CD4-positive, alpha-beta T cell (primary cell): ENCODE data around the gene WDFY2. TPM values are rescaled to one million over a fixed set of nuclear protein-coding genes. Genes with fewer than 3 reads are reported as not detected.

ENCODE experiments used
- ATAC-seq: fragments of 200-7000 bp; cut with Tn5 transposase; one replicate; pipeline ENCODE4 v1.10.0; 2022; ENCODE audit warnings: mild to moderate bottlenecking; ENCODE audit not compliant: poor library complexity
- CTCF ChIA-PET: fragments of 350-600 bp; sonication (Branson Sonifier 250); formaldehyde crosslinking; loops from one replicate; lab custom pipeline; 2021; ENCODE audit warnings: antibody characterized with exemption, inconsistent platforms; lab: Charles Lee
- POLR2A ChIA-PET: fragments of 350-600 bp; sonication (Branson Sonifier 250); formaldehyde crosslinking; loops from one replicate; lab custom pipeline; 2021; ENCODE audit warnings: antibody characterized with exemption, inconsistent platforms; lab: Charles Lee
- DNase-seq, 14 experiments: peaks; one replicate each; pipeline ENCODE4 v3.0.0-alpha.2; 2013 to 2020; ENCODE audit warnings: mixed read lengths in 2 of 14
- H3K27ac ChIP-seq, 2 donors: one replicate each; pipeline versions ENCODE4 v1.5.1 to v1.7.0; 2013; ENCODE audit warnings: low read length in 2 of 2, low read depth in 1 of 2, mild to moderate bottlenecking in 1 of 2
- H3K27me3 ChIP-seq, 2 experiments: 1 replicate in 1 of 2; 2 replicates in 1 of 2; pipeline versions ENCODE4 v1.6.1 to v1.7.0; 2013; ENCODE audit warnings: low read length in 2 of 2, control low read depth in 1 of 2, mild to moderate bottlenecking in 1 of 2, moderate library complexity in 1 of 2; ENCODE audit not compliant: insufficient read depth in 2 of 2, control insufficient read depth in 1 of 2
- H3K36me3 ChIP-seq: one replicate; pipeline ENCODE4 v1.6.1; 2013; ENCODE audit warnings: low read length, control low read depth; ENCODE audit not compliant: insufficient read depth
- H3K4me1 ChIP-seq: one replicate; pipeline ENCODE4 v1.6.1; 2013; ENCODE audit warnings: low read length, control low read depth; ENCODE audit not compliant: insufficient read depth
- H3K4me3 ChIP-seq: one replicate; pipeline ENCODE4 v1.5.1; 2013; ENCODE audit warnings: mild to moderate bottlenecking, low read length, moderate library complexity
- H3K9me3 ChIP-seq, 2 experiments: 1 replicate in 1 of 2; 2 replicates in 1 of 2; pipeline versions ENCODE4 v1.6.1 to v1.7.0; 2013; ENCODE audit warnings: low read length in 2 of 2, mild to moderate bottlenecking in 2 of 2, control low read depth in 1 of 2, moderate library complexity in 1 of 2; ENCODE audit not compliant: control insufficient read depth in 1 of 2, insufficient read depth in 1 of 2
- H3K27ac Mint-ChIP-seq: one replicate; pipeline ENCODE4 v1.8.0; 2020; ENCODE audit warnings: mixed read lengths
- H3K27me3 Mint-ChIP-seq: one replicate; pipeline ENCODE4 v1.8.0; 2021; ENCODE audit warnings: mixed read lengths
- H3K36me3 Mint-ChIP-seq: one replicate; pipeline ENCODE4 v1.8.0; 2021; ENCODE audit warnings: low read depth, mixed read lengths
- H3K4me1 Mint-ChIP-seq: one replicate; pipeline ENCODE4 v1.8.0; 2021; ENCODE audit warnings: low read depth, mixed read lengths
- H3K4me3 Mint-ChIP-seq: one replicate; pipeline ENCODE4 v1.8.0; 2020; ENCODE audit warnings: mild to moderate bottlenecking, mixed read lengths
- H3K9me3 Mint-ChIP-seq: one replicate; pipeline ENCODE4 v1.8.0; 2020; ENCODE audit warnings: mixed read lengths
- intact Hi-C, 2 experiments: fragments of 100-400 bp; cut with DNase I in 1 of 2; cut with micrococcal nuclease in 1 of 2; formaldehyde crosslinking; loops; one replicate each; pipeline versions ENCODE4 v1.15.1 to v1.9.0; 2023 to 2025; cut with DNase I, micrococcal nuclease
- total RNA-seq, 174 experiments: library from RNA in 2 of 174; stranded (reverse) in 2 of 174; gene quantifications; one replicate each; pipeline ENCODE4 v1.2.3 and lab custom pipeline; 2021 to 2026
- TF ChIP-seq, protein P1 (sequence below): fragments of 200-600 bp; IDR thresholded peaks from one replicate; pipeline ENCODE4 v1.8.0; 2022; ENCODE audit warnings: antibody characterized with exemption, mild to moderate bottlenecking

The WDFY2 gene
- total RNA-seq, 2 experiments from 2014 or later = 21.4 to 21.9 TPM

DNA sequence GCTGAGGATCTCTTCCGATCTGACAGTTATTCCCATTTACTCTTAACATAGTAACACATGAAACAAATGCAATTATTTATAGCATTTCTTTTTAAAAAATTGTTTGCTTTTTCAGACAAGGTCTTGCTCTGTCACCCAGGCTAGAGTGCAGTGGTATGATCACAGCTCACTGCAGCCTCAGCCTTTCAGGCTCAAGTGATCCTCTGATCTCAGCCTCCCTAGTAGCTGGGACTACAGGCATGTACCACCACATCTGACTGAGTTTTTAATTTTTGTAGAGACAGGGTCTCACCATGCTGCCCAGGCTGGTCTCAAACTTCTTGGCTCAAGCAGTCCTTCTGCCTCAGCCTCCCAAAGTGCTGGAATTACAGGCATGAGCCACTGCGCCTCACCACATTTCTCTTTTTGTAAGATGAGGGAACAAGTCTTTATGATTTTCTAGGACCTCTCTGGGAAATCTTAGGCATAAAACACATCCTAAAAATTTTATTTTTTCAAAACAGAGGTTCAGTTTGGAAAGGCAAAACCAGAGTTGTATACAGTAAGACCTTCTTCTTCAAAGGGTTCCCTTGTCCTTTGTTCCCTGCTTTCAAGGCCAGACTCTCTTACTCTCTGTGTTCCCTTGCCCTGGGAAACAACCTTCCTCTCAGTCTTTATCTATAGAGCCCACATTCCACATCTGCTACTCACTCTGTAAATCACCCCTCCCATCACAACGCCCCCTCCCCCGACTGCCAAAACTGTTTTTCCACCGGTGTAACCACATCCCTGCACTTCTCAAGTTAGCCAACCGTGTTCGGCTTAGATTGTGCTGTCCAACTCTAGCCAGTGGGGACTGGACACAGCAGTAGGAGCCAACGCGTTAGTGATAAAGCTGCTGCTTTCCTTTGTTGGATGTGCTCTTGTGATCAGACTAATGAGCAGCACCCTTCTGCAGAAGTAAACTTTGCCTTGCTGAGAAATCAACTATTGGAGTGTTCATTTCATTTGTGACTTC lies 163.5 kb downstream of the WDFY2 start:
- no peak for DNase-seq
- TF ChIP-seq, protein P1, sequence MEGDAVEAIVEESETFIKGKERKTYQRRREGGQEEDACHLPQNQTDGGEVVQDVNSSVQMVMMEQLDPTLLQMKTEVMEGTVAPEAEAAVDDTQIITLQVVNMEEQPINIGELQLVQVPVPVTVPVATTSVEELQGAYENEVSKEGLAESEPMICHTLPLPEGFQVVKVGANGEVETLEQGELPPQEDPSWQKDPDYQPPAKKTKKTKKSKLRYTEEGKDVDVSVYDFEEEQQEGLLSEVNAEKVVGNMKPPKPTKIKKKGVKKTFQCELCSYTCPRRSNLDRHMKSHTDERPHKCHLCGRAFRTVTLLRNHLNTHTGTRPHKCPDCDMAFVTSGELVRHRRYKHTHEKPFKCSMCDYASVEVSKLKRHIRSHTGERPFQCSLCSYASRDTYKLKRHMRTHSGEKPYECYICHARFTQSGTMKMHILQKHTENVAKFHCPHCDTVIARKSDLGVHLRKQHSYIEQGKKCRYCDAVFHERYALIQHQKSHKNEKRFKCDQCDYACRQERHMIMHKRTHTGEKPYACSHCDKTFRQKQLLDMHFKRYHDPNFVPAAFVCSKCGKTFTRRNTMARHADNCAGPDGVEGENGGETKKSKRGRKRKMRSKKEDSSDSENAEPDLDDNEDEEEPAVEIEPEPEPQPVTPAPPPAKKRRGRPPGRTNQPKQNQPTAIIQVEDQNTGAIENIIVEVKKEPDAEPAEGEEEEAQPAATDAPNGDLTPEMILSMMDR = no peak
- POLR2A ChIA-PET = no interaction called here
- ATAC-seq = no peak
- H3K9me3 ChIP-seq = peaks cover 8 to 15% of the 10 kb centered on the region in 2 experiments
- H3K4me1 ChIP-seq = no peaks in the 10 kb centered on the region
- no peaks in the 10 kb centered on the region for H3K27me3 ChIP-seq
- Mint-ChIP-seq H3K4me3 (no peak overlapping the region), H3K4me1 (no peaks in the 10 kb centered on the region), H3K27ac (no peak overlapping the region), H3K27me3 (no peaks in the 10 kb centered on the region), H3K9me3 (peaks cover 7% of the 10 kb centered on the region), H3K36me3 (peaks cover 88% of the 10 kb centered on the region)
- no peak overlapping the region for H3K4me3 ChIP-seq
- intact Hi-C loops = loop anchor here in 1 of 2 experiments (10.0 kb wide), 1 partner anchor 667 kb away; no protein-coding TSS in a partner anchor
- H3K27ac ChIP-seq = no peak overlapping the region
- H3K36me3 ChIP-seq = peaks cover 16% of the 10 kb centered on the region
- CTCF ChIA-PET = interaction anchor here (0.6 kb wide), 1 partner anchor 11 kb away, joined by 4 read pairs; no protein-coding TSS in a partner anchor

DNA sequence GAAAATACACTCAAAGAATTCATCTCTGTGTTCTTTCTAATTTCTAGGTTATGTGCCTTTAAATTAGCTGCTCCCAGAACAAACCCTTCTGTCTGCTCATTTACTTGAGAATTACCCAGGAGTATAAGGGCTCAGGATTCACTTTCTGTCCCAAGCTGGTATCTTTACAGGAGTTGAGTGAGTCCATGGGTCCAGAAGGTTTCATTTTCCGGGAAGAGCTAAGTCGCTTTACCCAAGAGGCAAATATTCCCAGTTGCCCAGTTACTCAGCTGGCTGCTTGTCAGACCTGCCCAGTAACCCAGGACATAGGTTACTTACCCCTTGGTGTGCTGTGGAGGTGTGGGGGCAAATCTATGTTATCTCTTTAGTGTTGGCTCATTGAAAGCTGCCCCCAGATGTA lies 172.4 kb downstream of the WDFY2 start:
- Histone ChIP-seq H3K27me3 (no peaks in the 10 kb centered on the region), H3K4me1 (no peaks in the 10 kb centered on the region), H3K36me3 (peaks cover 48% of the 10 kb centered on the region), H3K9me3 (no peaks in the 10 kb centered on the region), H3K4me3 (no peak overlapping the region), H3K27ac (no peak overlapping the region)
- DNase-seq (no peak), ATAC-seq (no peak)
- Mint-ChIP-seq H3K9me3 (no peaks in the 10 kb centered on the region), H3K4me1 (no peaks in the 10 kb centered on the region), H3K36me3 (peaks cover 94% of the 10 kb centered on the region), H3K27ac (no peak overlapping the region), H3K27me3 (no peaks in the 10 kb centered on the region), H3K4me3 (no peak overlapping the region)
- TF ChIP-seq, protein P1 = no peak
- POLR2A ChIA-PET = interaction anchor here (2.3 kb wide), 1 partner anchor 304 kb away, joined by 7 read pairs; the partner anchor contains the start of gene INTS6
- intact Hi-C loops = no loop called here
- CTCF ChIA-PET = interaction anchor here (0.9 to 1.4 kb wide), 2 partner anchors 30 to 41 kb away, joined by 3 to 4 read pairs; no protein-coding TSS in a partner anchor

DNA sequence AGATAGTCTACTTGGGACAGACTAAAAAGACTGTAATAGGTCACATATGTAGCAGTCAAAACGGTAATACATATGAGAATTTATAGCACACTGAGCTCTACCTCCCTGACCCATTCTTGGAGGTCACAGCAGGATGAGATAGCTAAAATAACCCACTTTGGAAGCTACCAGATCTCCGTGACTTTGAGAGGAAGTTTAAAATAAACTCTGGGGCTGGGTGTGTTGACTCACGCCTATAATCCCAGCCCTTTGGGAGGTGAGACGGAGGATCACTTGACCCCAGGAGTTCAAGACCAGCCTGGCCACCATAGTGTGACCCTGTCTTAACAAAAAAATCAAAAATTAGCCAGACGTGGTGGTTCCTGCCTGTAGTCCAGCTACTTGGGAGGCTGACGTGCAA lies 174.4 kb downstream of the WDFY2 start:
- ChIA-PET CTCF (interaction anchor here (0.5 kb wide), 1 partner anchor 111 kb away, joined by 3 read pairs; no protein-coding TSS in a partner anchor), POLR2A (interaction anchor here (0.6 to 2.3 kb wide), 2 partner anchors 120 to 306 kb away, joined by 3 to 7 read pairs; partner anchors contain the start of gene INTS6)
- H3K4me1 ChIP-seq = peaks cover 4% of the 10 kb centered on the region
- H3K27me3 Mint-ChIP-seq = no peaks in the 10 kb centered on the region
- DNase-seq (no peak), ATAC-seq (no peak)
- no peaks in the 10 kb centered on the region for H3K27me3 ChIP-seq
- peaks cover 44% of the 10 kb centered on the region for H3K36me3 ChIP-seq
- intact Hi-C loops = no loop called here
- H3K36me3 Mint-ChIP-seq = peaks cover 86% of the 10 kb centered on the region
- peaks cover under 1% of the 10 kb centered on the region for H3K4me1 Mint-ChIP-seq
- H3K9me3 ChIP-seq = no peaks in the 10 kb centered on the region
- H3K27ac ChIP-seq = no peak overlapping the region
- H3K9me3 Mint-ChIP-seq = no peaks in the 10 kb centered on the region
- H3K4me3 Mint-ChIP-seq = no peak overlapping the region
- no peak overlapping the region for H3K4me3 ChIP-seq
- TF ChIP-seq, protein P1 = no peak
- H3K27ac Mint-ChIP-seq = no peak overlapping the region
